ENCODE results near the gene GRAP.

The GRAP gene

GRCh38 chr17:18988546-18989173 is 58.1 kb downstream of the GRAP start:
- Histone ChIP-seq H3K36me3 (ENCODE audit: control insufficient read depth in 2 of 2, insufficient read depth in 1 of 2, low read length in 2 of 2) (peaks cover 0 to 64% of the 10 kb centered on the region in 2 experiments; a peak in 1 of 3 replicates), H3K9me3 (ENCODE audit: control insufficient read depth, insufficient read depth, low read depth, low read length) (no peaks in the 10 kb centered on the region), H3K27ac (ENCODE audit: extremely low read depth, low read depth, low read length) (no peak overlapping the region), H3K4me3 (ENCODE audit: low read depth, low read length) (no peak overlapping the region), H3K4me1 (ENCODE audit: control insufficient read depth, insufficient read depth, low read length) (no peaks in the 10 kb centered on the region)
- TF ChIP-seq ZNF169 (tag by site-specific recombination; IDR thresholded peaks at IDR 0.05), result no peak
- no peak for TF ChIP-seq ZNF2 (tag by site-specific recombination; IDR thresholded peaks at IDR 0.05)
- no peak for TF ChIP-seq REPIN1 (tag by site-specific recombination; IDR thresholded peaks at IDR 0.05; ENCODE audit: low read depth)
- no peak for TF ChIP-seq ZNF132 (tag by site-specific recombination; IDR thresholded peaks at IDR 0.05; ENCODE audit: borderline replicate concordance)
- TF ChIP-seq HOXD13 (CRISPR knock-in tag; IDR thresholded peaks at IDR 0.05; ENCODE audit: borderline replicate concordance), result no peak
- no peak for TF ChIP-seq ZSCAN4 (tag by site-specific recombination; IDR thresholded peaks at IDR 0.05)
- no peak for TF ChIP-seq ZEB2 (tag by site-specific recombination; IDR thresholded peaks at IDR 0.05)
- TF ChIP-seq ZNF488 (tag by site-specific recombination; IDR thresholded peaks at IDR 0.05), result no peak
- no peak for TF ChIP-seq ZNF146 (tag by site-specific recombination; IDR thresholded peaks at IDR 0.05)
- TF ChIP-seq YY2 (tag by site-specific recombination; IDR thresholded peaks at IDR 0.05), result no peak
- no peak for TF ChIP-seq ZNF214 (tag by site-specific recombination; IDR thresholded peaks at IDR 0.05; ENCODE audit: borderline replicate concordance)
- TF ChIP-seq ZNF23 (tag by site-specific recombination; IDR thresholded peaks at IDR 0.05; ENCODE audit: borderline replicate concordance), result no peak
- TF ChIP-seq ZNF529 (tag by site-specific recombination; IDR thresholded peaks at IDR 0.05; ENCODE audit: insufficient replicate concordance), result no peak
- no peak for TF ChIP-seq ZNF416 (tag by site-specific recombination; IDR thresholded peaks at IDR 0.05)
- TF ChIP-seq ZNF626 (tag by site-specific recombination; IDR thresholded peaks at IDR 0.05), result no peak
- TF ChIP-seq ZNF664 (tag by site-specific recombination; IDR thresholded peaks at IDR 0.05), result no peak
- no peak for TF ChIP-seq GFI1B (tag by site-specific recombination; IDR thresholded peaks at IDR 0.05)
- ChIA-PET POLR2A (no interaction called here), CTCF (interaction anchor here (1.1 kb wide), 1 partner anchor 9 kb away, joined by 3 read pairs; no protein-coding TSS in a partner anchor)

- Histone ChIP-seq H3K4me1 (ENCODE audit: control insufficient read depth, insufficient read depth, low read length) (no peaks in the 10 kb centered on the region), H3K9me3 (ENCODE audit: control insufficient read depth, insufficient read depth, low read depth, low read length) (no peaks in the 10 kb centered on the region), H3K27ac (ENCODE audit: extremely low read depth, low read depth, low read length) (no peak overlapping the region), H3K4me3 (ENCODE audit: low read depth, low read length) (no peak overlapping the region), H3K36me3 (ENCODE audit: control insufficient read depth in 2 of 2, insufficient read depth in 1 of 2, low read length in 2 of 2) (peaks cover 0 to 58% of the 10 kb centered on the region in 2 experiments; a peak in 1 of 3 replicates)
- TF ChIP-seq ZNF311 (tag by site-specific recombination; IDR thresholded peaks at IDR 0.05; ENCODE audit: borderline replicate concordance) (no peak), IKZF3 (tag by site-specific recombination; IDR thresholded peaks at IDR 0.05) (no peak), ZNF211 (tag by site-specific recombination; IDR thresholded peaks at IDR 0.05; ENCODE audit: low read depth) (no peak), ZBTB1 (tag by site-specific recombination; IDR thresholded peaks at IDR 0.05) (no peak), HOXC10 (CRISPR knock-in tag; IDR thresholded peaks at IDR 0.05) (no peak), KLF16 (tag by site-specific recombination; IDR thresholded peaks at IDR 0.05) (no peak), EGR2 (tag by site-specific recombination; IDR thresholded peaks at IDR 0.05; ENCODE audit: low read depth) (no peak), BCL11B (tag by site-specific recombination; IDR thresholded peaks at IDR 0.05; ENCODE audit: low read depth) (no peak), ZBTB21 (tag by site-specific recombination; IDR thresholded peaks at IDR 0.05) (no peak), GLIS1 (tag by site-specific recombination; IDR thresholded peaks at IDR 0.05) (no peak)
- ChIA-PET POLR2A (interaction anchor here (1.1 kb wide), 1 partner anchor 16 kb away, joined by 5 read pairs; the partner anchor contains the start of gene FAM83G), CTCF (interaction anchor here (1.1 kb wide), 1 partner anchor 10 kb away, joined by 3 read pairs; no protein-coding TSS in a partner anchor)
Observed at GRCh38 chr17:18987862-18988545, 58.8 kb downstream of the GRAP start.

Measured in HEK293 (cell line).